Coronary artery (tissue), 2 donors: ENCODE results near the gene SPATA7.

Experiments
- DNase-seq: peaks from one replicate; pipeline ENCODE4 v3.0.0-alpha.2; 2017; ENCODE audit warnings: low spot score
- H3K27ac ChIP-seq, 2 donors: fragments of 200-600 bp; sonication (generic); one replicate each; pipeline ENCODE4 v1.5.1; 2016 to 2019
- H3K4me3 ChIP-seq: fragments of 200-600 bp; sonication (generic); 2 replicates; pipeline ENCODE4 v1.5.1; 2016; ENCODE audit warnings: mild to moderate bottlenecking, moderate library complexity
- TF ChIP-seq, protein P1 (sequence below): fragments of 200-600 bp; sonication (generic); IDR thresholded peaks from one replicate; pipeline ENCODE4 v1.5.1; 2019; ENCODE audit warnings: antibody characterized with exemption

Gene SPATA7

DNA sequence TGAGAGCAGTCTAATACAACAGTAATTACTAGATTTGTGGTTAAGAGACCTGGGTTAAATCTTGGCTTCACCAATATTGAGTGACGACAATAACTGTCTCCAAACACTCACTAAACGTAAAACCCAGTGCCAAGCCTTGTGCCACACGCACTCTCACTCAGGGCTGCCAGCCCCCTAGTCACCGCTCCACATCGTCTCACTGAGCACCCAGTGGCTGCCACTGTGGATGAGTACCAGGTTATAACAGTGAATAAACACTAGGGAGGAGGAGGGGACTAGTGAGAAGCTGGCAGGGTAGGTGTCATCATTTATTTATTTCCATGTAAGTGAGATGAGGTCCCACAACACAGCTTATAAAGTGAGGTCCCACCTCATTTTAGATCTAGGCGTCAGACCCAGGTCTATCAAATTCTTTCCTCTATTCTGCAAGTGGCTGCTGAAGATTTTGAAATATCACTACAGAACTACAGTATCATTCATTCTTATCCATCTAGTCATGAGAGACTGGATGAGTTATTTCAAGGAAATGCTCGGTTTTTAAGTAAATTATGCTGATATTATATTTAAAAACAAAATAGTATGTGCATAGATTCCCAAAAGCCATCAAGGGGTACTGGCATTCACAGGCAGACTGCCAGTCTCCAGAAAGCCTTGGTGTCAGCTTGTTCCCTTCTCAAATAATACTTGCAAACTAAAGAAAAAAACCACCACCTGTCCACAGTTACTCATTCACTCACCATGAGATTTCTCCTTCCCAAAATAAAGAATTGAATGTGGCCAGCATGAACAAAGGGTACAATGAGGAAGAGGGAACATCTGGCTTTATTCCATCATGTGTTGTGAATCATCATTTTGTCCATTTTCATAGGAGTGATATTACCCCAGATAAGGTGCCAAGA, 85.3 kb downstream of the SPATA7 start:
- no peak overlapping the region for H3K4me3 ChIP-seq
- TF ChIP-seq, protein P1, sequence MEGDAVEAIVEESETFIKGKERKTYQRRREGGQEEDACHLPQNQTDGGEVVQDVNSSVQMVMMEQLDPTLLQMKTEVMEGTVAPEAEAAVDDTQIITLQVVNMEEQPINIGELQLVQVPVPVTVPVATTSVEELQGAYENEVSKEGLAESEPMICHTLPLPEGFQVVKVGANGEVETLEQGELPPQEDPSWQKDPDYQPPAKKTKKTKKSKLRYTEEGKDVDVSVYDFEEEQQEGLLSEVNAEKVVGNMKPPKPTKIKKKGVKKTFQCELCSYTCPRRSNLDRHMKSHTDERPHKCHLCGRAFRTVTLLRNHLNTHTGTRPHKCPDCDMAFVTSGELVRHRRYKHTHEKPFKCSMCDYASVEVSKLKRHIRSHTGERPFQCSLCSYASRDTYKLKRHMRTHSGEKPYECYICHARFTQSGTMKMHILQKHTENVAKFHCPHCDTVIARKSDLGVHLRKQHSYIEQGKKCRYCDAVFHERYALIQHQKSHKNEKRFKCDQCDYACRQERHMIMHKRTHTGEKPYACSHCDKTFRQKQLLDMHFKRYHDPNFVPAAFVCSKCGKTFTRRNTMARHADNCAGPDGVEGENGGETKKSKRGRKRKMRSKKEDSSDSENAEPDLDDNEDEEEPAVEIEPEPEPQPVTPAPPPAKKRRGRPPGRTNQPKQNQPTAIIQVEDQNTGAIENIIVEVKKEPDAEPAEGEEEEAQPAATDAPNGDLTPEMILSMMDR = no peak
- no peak for DNase-seq
- no peak overlapping the region for H3K27ac ChIP-seq

DNA sequence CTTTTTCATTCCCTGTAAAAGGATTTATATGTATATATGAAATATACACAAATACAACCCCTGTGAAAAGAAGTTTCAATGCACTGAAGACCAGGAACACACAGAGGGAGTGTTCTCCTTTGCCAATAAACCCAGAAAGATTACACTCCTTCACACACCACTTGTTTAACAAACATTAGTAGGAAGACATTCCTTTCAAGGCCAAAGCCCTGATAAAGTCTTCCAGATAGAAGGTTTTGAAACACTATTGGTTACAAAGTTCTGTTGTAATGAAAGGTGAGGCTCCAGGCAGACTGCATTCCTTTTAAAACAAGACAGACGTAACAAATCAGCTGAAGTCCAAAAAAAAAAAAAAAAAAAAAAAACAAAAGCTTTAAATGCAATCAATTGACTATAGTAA, 88.3 kb downstream of the SPATA7 start:
- DNase-seq = no peak
- Histone ChIP-seq H3K27ac (no peak overlapping the region), H3K4me3 (no peak overlapping the region)
- TF ChIP-seq, protein P1 = no peak

DNA sequence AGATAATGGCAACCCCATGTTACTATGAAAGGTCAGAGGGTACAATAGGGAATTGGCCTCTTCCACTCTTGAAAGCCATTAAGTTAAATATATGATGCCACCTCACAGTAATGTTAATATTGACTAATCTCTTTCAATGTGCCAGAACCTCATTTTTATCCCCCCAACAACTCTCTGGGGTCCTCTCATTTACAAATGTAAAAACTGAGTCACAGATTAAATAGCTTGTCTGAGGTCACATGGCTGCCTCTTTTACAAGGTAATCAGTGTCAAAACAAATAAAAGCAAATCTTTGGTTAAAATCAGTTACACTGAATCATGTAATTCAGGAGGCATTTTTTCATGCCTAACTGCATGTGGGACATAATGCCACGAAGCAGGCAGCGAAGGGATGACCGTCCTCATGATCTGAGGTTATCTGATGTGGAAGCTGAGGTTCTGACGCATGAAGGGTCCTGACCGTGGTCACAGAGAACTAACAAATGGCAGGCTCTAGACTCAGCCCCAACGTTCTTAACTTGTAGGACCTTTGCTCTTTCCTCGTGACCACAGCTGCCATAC, 90.8 kb downstream of the SPATA7 start:
- TF ChIP-seq, protein P1 = no peak
- H3K27ac ChIP-seq = no peak overlapping the region
- DNase-seq = no peak
- H3K4me3 ChIP-seq = no peak overlapping the region

DNA sequence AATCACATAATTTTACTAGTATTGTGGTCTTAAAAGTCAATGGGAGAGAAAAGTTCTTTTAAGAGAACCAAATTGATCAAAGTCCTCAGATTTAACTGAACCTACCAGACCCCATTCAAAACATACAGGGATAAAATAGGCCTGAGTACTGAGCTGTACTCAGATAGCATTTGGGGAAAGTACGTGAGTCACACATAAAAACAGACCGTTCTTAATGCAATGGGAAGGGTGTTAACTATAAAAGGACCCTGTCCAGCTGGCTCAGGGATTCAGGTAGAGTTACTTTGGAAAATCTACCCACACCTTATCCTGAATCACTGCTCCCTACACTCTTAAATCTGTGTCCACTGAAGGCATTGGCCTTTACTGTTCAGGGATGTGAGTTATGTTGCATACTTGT, 91.4 kb downstream of the SPATA7 start:
- TF ChIP-seq, protein P1 = no peak
- Histone ChIP-seq H3K4me3 (no peak overlapping the region), H3K27ac (no peak overlapping the region)
- no peak for DNase-seq

DNA sequence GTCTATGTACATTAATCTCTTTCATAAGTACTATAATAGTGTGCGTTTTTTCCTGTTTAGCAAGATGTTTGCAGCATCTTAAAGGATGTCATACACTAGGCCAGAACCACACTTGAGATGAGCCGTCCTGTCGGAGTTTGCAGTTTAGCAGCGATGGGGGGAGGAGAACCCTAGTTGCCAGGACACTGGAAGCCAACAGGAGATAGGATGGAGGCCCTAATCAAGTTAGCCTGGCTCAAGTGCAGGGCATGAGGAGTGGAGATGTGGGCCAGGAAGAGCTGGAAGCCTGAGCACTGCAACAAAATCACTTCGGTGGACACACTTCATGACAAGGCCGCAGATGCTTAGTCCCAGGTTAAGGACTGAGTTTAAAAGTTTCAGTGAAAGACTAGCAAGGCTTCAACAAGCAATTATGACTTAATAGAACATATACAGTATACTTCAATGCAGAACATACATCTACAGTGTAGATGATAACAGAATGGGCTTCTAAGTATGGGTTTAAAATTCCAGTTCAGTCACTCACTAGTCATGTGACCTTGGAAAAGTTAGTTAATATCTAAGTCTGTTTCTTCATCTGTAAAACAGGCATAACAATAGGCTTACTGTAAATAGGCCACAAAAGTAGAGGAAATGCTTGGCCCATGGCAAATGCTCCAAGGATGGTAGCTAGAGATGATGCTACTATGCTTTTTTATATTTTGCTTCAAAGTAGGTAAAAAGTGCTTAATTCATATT, 92.2 kb downstream of the SPATA7 start:
- TF ChIP-seq, protein P1 = no peak
- no peak for DNase-seq
- Histone ChIP-seq H3K4me3 (no peak overlapping the region), H3K27ac (no peak overlapping the region)

DNA sequence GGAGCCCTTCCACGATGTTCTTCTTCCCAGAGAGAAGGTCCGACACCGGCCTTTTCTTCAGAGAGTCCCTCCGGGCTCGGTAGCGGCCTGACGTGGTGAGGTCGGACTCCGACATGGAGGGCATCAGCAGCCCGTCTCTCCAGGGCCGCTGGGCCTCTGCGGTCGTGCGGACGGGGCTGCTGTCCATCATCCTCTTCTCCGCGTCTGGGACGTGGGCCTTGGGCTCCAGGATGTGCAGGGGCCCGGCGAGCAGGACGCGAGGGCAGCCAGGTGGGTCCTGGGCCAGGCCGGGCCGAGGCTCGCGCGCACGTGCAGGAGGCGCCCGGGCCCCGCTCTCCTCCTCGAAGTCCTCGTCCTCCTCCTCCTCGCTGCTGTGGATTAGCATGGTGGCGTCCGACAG, 93.5 kb downstream of the SPATA7 start:
- Histone ChIP-seq H3K4me3 (no peak overlapping the region), H3K27ac (no peak overlapping the region)
- DNase-seq = no peak
- TF ChIP-seq, protein P1 = no peak
